Measurements from ENCODE around the gene APCS. TPM values are rescaled to one million over a fixed set of nuclear protein-coding genes. Genes with fewer than 3 reads are reported as not detected.

APCS gene
- total RNA-seq, 2 experiments from 2014 or later = not detected

DNA sequence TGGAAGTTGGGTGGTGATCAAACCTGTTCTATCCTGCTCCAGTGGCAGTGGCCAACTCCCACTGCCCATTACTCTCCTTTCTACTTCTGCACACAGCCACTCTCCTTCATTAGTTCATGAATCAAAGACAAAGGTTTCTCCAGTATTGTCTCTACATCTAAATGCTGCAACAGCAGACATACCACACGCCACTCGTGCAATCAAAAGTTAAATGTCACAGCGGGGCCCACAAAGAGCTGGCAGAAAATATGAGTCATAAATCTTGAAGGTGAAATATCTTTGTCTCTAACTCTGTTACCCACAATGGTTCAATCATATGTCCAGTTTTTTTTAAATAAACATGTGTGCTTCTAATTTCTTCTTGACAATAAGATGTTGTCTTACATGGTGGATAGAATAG is 13.3 kb downstream of the APCS start:
- Histone ChIP-seq H3K9me3 (ENCODE audit: control insufficient read depth in 1 of 2, insufficient read depth in 1 of 2, low read length in 2 of 2) (peaks cover 0 to 5% of the 10 kb centered on the region in 2 experiments), H3K4me3 (ENCODE audit: low read length) (no peak overlapping the region), H3K27me3 (ENCODE audit: control insufficient read depth in 1 of 2, insufficient read depth in 2 of 2, low read length in 2 of 2) (peaks cover 0 to 4% of the 10 kb centered on the region in 2 experiments), H3K27ac (ENCODE audit: low read depth in 1 of 2, low read length in 2 of 2) (no peak overlapping the region), H3K36me3 (ENCODE audit: insufficient read depth, low read length) (no peaks in the 10 kb centered on the region), H3K4me1 (ENCODE audit: insufficient read depth, low read length) (no peaks in the 10 kb centered on the region)
- Mint-ChIP-seq H3K4me3 (no peak overlapping the region), H3K27me3 (peaks cover 47% of the 10 kb centered on the region), H3K27ac (no peak overlapping the region), H3K36me3 (ENCODE audit: low read depth) (no peaks in the 10 kb centered on the region), H3K4me1 (ENCODE audit: low read depth) (no peaks in the 10 kb centered on the region), H3K9me3 (no peaks in the 10 kb centered on the region)
- ChIA-PET CTCF (no interaction called here), POLR2A (no interaction called here)
- TF ChIP-seq CTCF (IDR thresholded peaks at IDR 0.05) = no peak
- intact Hi-C loops (cut with DNase I, micrococcal nuclease) = no loop called here
- ATAC-seq (ENCODE audit: poor library complexity) = no peak
- no peak for DNase-seq

DNA sequence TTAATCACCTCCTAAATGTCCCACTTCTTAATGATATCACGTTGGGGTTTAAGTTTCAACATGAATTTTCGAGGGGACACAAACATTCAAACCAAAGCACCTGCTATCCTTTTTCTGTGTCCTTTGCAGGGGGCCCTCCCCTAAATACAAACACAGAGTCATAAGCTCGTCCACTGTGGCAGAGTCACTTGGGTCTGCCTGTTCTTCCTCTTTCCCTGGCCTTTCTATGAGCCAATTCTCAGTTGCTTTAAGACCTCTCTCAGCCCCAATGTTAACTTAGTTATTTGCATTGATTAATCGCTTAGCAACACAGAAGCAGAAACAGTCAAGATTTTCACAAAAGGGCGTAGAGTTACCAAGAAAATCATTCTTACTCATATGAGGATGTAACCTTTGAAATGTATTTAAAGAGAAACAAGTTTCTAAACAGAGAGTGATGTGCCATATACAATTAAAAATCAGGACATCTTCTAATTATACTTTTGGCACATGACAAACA is 14.9 kb downstream of the APCS start:
- Mint-ChIP-seq H3K27me3 (peaks cover 47% of the 10 kb centered on the region), H3K36me3 (ENCODE audit: low read depth) (no peaks in the 10 kb centered on the region), H3K9me3 (no peaks in the 10 kb centered on the region), H3K4me1 (ENCODE audit: low read depth) (no peaks in the 10 kb centered on the region), H3K27ac (no peak overlapping the region), H3K4me3 (no peak overlapping the region)
- intact Hi-C loops (cut with DNase I, micrococcal nuclease) = no loop called here
- ChIA-PET POLR2A (no interaction called here), CTCF (no interaction called here)
- no peak for DNase-seq
- H3K36me3 ChIP-seq (ENCODE audit: insufficient read depth, low read length) = no peaks in the 10 kb centered on the region
- no peak for TF ChIP-seq CTCF (IDR thresholded peaks at IDR 0.05)
- H3K27ac ChIP-seq (ENCODE audit: low read depth in 1 of 2, low read length in 2 of 2) = no peak overlapping the region
- no peak for ATAC-seq (ENCODE audit: poor library complexity)
- peaks cover 0 to 5% of the 10 kb centered on the region in 2 experiments for H3K9me3 ChIP-seq (ENCODE audit: control insufficient read depth in 1 of 2, insufficient read depth in 1 of 2, low read length in 2 of 2)
- no peak overlapping the region for H3K4me3 ChIP-seq (ENCODE audit: low read length)
- H3K27me3 ChIP-seq (ENCODE audit: control insufficient read depth in 1 of 2, insufficient read depth in 2 of 2, low read length in 2 of 2) = peaks cover 0 to 4% of the 10 kb centered on the region in 2 experiments
- no peaks in the 10 kb centered on the region for H3K4me1 ChIP-seq (ENCODE audit: insufficient read depth, low read length)

DNA sequence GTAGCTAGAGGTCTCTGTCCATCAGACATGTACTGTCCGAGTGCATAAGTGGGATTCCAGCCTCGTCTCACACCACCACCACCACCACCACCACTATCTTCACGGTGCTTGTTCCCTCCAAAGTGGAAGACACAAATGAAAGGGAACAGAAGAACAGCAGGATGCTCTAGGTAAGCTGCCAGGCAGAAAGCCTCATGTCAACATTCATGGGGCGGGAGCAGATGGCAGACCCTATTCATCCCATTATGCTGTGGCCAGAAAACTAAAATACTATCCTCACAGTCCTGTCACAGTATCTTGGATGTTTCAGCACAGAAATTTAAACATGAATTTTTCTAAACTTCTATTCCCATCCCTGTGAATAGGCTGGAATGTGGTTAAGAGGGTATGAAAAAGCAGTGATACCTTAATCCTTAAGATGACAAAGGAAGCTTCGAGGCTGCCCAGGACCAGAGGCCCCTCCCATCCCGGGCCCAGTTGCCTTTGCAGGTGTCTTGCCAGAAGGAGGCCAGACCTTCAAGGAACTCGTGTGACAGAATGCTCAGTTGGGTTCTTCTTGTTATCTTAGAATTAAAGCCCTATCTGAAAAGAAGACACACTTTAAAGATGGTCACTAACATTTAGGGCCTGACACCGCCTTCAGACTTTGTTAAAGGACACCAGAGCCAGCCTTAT is 24.7 kb downstream of the APCS start:
- Mint-ChIP-seq H3K9me3 (peaks cover 3% of the 10 kb centered on the region), H3K27me3 (peaks cover 42% of the 10 kb centered on the region), H3K36me3 (ENCODE audit: low read depth) (no peaks in the 10 kb centered on the region), H3K27ac (no peak overlapping the region), H3K4me3 (no peak overlapping the region), H3K4me1 (ENCODE audit: low read depth) (no peaks in the 10 kb centered on the region)
- peaks cover 0 to 9% of the 10 kb centered on the region in 2 experiments for H3K27me3 ChIP-seq (ENCODE audit: control insufficient read depth in 1 of 2, insufficient read depth in 2 of 2, low read length in 2 of 2)
- ATAC-seq (ENCODE audit: poor library complexity) = no peak
- ChIA-PET CTCF (no interaction called here), POLR2A (no interaction called here)
- TF ChIP-seq CTCF (IDR thresholded peaks at IDR 0.05) = no peak
- intact Hi-C loops (cut with DNase I, micrococcal nuclease) = no loop called here
- H3K27ac ChIP-seq (ENCODE audit: low read depth in 1 of 2, low read length in 2 of 2) = no peak overlapping the region
- no peak for DNase-seq
- no peaks in the 10 kb centered on the region for H3K4me1 ChIP-seq (ENCODE audit: insufficient read depth, low read length)
- H3K4me3 ChIP-seq (ENCODE audit: low read length) = no peak overlapping the region
- H3K9me3 ChIP-seq (ENCODE audit: control insufficient read depth in 1 of 2, insufficient read depth in 1 of 2, low read length in 2 of 2) = no peaks in the 10 kb centered on the region
- H3K36me3 ChIP-seq (ENCODE audit: insufficient read depth, low read length) = no peaks in the 10 kb centered on the region
